Measurements from ENCODE around the gene PCBD2.

GRCh38 chr5:134963098-134963497, 58.2 kb downstream of the PCBD2 start:
- TF ChIP-seq CTCF (IDR thresholded peaks at IDR 0.05) (no peak), POLR2A (IDR thresholded peaks at IDR 0.05) (no peak)

Measured in sigmoid colon (tissue), 3 donors.